A673 (cell line): ENCODE results near the gene OSBPL8. TPM values are rescaled to one million over a fixed set of nuclear protein-coding genes. Genes with fewer than 3 reads are reported as not detected.

Source experiments
- BruUV-seq: library from RNA; stranded (reverse); fragments of 400-500 nt; replicated peaks from 2 replicates; lab custom pipeline; 2021; lab: Mats Ljungman, UMichigan
- CTCF ChIA-PET: fragments of 300-600 bp; sonication (Branson Sonifier 250); formaldehyde crosslinking; loops from one replicate; lab custom pipeline; 2022; ENCODE audit warnings: antibody characterized with exemption; lab: Charles Lee
- POLR2A ChIA-PET: fragments of 300-600 bp; sonication (Branson Sonifier 250); formaldehyde crosslinking; loops from one replicate; lab custom pipeline; 2022; ENCODE audit warnings: antibody characterized with exemption; ENCODE audit not compliant: low non-redundant PET; lab: Charles Lee
- DNase-seq: peaks from one replicate; pipeline ENCODE4 v3.0.0-alpha.2; 2015; ENCODE audit warnings: low spot score
- H3K27ac ChIP-seq: fragments of 200-600 bp; sonication (generic); 2 replicates; pipeline ENCODE4 v1.5.1; 2016; ENCODE audit warnings: mixed run types, low read depth, mild to moderate bottlenecking, mixed read lengths, antibody characterized with exemption, low read length; ENCODE audit not compliant: poor library complexity, severe bottlenecking
- H3K27me3 ChIP-seq: fragments of 200-600 bp; sonication (generic); replicated peaks from 2 replicates; pipeline ENCODE4 v1.6.1; 2017; ENCODE audit warnings: mixed run types, low read depth, mild to moderate bottlenecking, mixed read lengths, antibody characterized with exemption, low read length; ENCODE audit not compliant: insufficient read depth, poor library complexity
- H3K36me3 ChIP-seq: fragments of 200-600 bp; sonication (generic); 2 replicates; pipeline ENCODE4 v1.6.1; 2016; ENCODE audit warnings: mixed run types, mild to moderate bottlenecking, mixed read lengths, antibody characterized with exemption, low read length; ENCODE audit not compliant: insufficient read depth, poor library complexity, severe bottlenecking
- H3K4me1 ChIP-seq: fragments of 200-600 bp; sonication (generic); 2 replicates; pipeline ENCODE4 v1.6.1; 2017; ENCODE audit warnings: mixed run types, mild to moderate bottlenecking, mixed read lengths, antibody characterized with exemption, low read length; ENCODE audit not compliant: insufficient read depth, poor library complexity, severe bottlenecking
- H3K4me3 ChIP-seq: fragments of 200-600 bp; sonication (generic); 2 replicates; pipeline ENCODE4 v1.5.1; 2016; ENCODE audit warnings: low read depth, mixed run types, mild to moderate bottlenecking, mixed read lengths, low read length; ENCODE audit not compliant: poor library complexity, severe bottlenecking
- H3K9me3 ChIP-seq: fragments of 200-600 bp; sonication (generic); 2 replicates; pipeline ENCODE4 v1.6.1; 2016; ENCODE audit warnings: mixed run types, low read depth, mild to moderate bottlenecking, mixed read lengths, antibody characterized with exemption, low read length; ENCODE audit not compliant: poor library complexity, severe bottlenecking
- CTCF ChIP-seq: fragments of 300-800, 200-600 bp; sonication (generic); conservative IDR thresholded peaks from 2 replicates; pipeline ENCODE4 v1.5.1; 2017; ENCODE audit warnings: low read depth, mild to moderate bottlenecking, antibody characterized with exemption, low read length, moderate library complexity, mixed read lengths
- EZH2 ChIP-seq: fragments of 200-600 bp; sonication (generic); IDR thresholded peaks from 2 replicates; pipeline ENCODE4 v1.6.1; 2017; ENCODE audit warnings: borderline replicate concordance, low read depth, mild to moderate bottlenecking, mixed read lengths, antibody characterized with exemption, low read length; ENCODE audit not compliant: poor library complexity, severe bottlenecking
- intact Hi-C: fragments of 100-400 bp; cut with micrococcal nuclease; formaldehyde crosslinking; loops from one replicate; pipeline ENCODE4 v1.10.0; 2022; ENCODE audit not compliant: unreplicated experiment
- total RNA-seq: library from RNA; stranded (reverse); gene quantifications from 2 replicates; pipeline ENCODE4 v1.2.3, GENCODE V29; 2021

Gene OSBPL8
- total RNA-seq, 1 experiment from 2014 or later = 86.1 TPM

- no TSS peak for BruUV-seq
- ChIA-PET CTCF (no interaction called here), POLR2A (no interaction called here)
- no peak for TF ChIP-seq EZH2
- no peak for TF ChIP-seq CTCF
- Histone ChIP-seq H3K9me3 (no peaks in the 10 kb centered on the region), H3K27me3 (no peaks in the 10 kb centered on the region), H3K36me3 (no peaks in the 10 kb centered on the region), H3K4me3 (no peak overlapping the region), H3K27ac (no peak overlapping the region), H3K4me1 (no peaks in the 10 kb centered on the region)
- DNase-seq = no peak
- intact Hi-C loops = no loop called here
Measured at GRCh38 chr12:76533331-76533730, 26.2 kb downstream of the OSBPL8 start.

GRCh38 chr12:76532520-76532919, 27.1 kb downstream of the OSBPL8 start:
- no peaks in the 10 kb centered on the region for H3K36me3 ChIP-seq
- DNase-seq = no peak
- POLR2A ChIA-PET = no interaction called here

GRCh38 chr12:76531056-76531455, 28.5 kb downstream of the OSBPL8 start:
- H3K27ac ChIP-seq = no peak overlapping the region
- no TSS peak for BruUV-seq
- no peak overlapping the region for H3K4me3 ChIP-seq
- no peaks in the 10 kb centered on the region for H3K9me3 ChIP-seq
- POLR2A ChIA-PET = interaction anchor here (0.6 kb wide), 1 partner anchor 13 kb away, joined by 3 read pairs; no protein-coding TSS in a partner anchor
- no peak for DNase-seq
- TF ChIP-seq CTCF = no peak
- no peak for TF ChIP-seq EZH2
- intact Hi-C loops = no loop called here
- no peaks in the 10 kb centered on the region for H3K4me1 ChIP-seq
- CTCF ChIA-PET = no interaction called here
- no peaks in the 10 kb centered on the region for H3K27me3 ChIP-seq
- no peaks in the 10 kb centered on the region for H3K36me3 ChIP-seq

More at GRCh38 chr12:76532520-76532919, 27.1 kb downstream of the OSBPL8 start:
- Histone ChIP-seq H3K4me1 (no peaks in the 10 kb centered on the region), H3K9me3 (no peaks in the 10 kb centered on the region), H3K27me3 (no peaks in the 10 kb centered on the region), H3K4me3 (no peak overlapping the region), H3K27ac (no peak overlapping the region)
- BruUV-seq = no TSS peak
- TF ChIP-seq CTCF (no peak), EZH2 (no peak)
- CTCF ChIA-PET = no interaction called here
- intact Hi-C loops = no loop called here
